ENCODE measurements around the gene DCAF15. TPM values are rescaled to one million over a fixed set of nuclear protein-coding genes. Genes with fewer than 3 reads are reported as not detected.
A peak's percentile ranks its signal among the peaks of the same experiment; 100 is the strongest.

The DCAF15 gene
- total and polyA plus RNA-seq, 8 donors = 7.1 to 37.3 (median 25.8) TPM

DNA sequence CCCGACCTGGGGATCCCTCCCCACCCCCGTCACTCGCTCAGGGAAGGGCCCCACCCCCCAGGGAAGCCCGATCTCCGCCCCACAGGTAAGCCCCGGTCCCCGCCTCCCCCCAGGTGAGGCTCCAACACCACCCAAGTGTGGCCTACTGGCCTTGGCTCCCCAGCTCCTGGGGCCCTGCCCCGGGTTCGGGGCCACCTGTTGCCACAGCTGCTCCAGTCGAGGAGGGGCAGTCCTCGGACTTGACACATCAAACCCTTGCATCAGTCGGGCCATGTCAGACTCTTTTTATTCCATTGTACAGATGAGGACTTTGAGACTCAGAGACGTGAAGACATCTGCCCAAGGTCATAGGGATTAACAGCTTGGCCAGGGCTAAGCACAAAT, 45.8 kb upstream of the DCAF15 start:
- WGBS, 5 donors = 0 to 5% (median 1%) methylated on average over 2 to 13 of the region's 13 CpGs
- H3K4me3 ChIP-seq = peak overlapping the region; percentile 70 to 97 (median 78)
- H3K4me1 ChIP-seq = peaks cover 14 to 34% (median 32%) of the 10 kb centered on the region in 4 donors
- TF ChIP-seq, protein P1, sequence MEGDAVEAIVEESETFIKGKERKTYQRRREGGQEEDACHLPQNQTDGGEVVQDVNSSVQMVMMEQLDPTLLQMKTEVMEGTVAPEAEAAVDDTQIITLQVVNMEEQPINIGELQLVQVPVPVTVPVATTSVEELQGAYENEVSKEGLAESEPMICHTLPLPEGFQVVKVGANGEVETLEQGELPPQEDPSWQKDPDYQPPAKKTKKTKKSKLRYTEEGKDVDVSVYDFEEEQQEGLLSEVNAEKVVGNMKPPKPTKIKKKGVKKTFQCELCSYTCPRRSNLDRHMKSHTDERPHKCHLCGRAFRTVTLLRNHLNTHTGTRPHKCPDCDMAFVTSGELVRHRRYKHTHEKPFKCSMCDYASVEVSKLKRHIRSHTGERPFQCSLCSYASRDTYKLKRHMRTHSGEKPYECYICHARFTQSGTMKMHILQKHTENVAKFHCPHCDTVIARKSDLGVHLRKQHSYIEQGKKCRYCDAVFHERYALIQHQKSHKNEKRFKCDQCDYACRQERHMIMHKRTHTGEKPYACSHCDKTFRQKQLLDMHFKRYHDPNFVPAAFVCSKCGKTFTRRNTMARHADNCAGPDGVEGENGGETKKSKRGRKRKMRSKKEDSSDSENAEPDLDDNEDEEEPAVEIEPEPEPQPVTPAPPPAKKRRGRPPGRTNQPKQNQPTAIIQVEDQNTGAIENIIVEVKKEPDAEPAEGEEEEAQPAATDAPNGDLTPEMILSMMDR (IDR thresholded peaks at IDR 0.05) = no peak
- TF ChIP-seq EP300 (IDR thresholded peaks at IDR 0.05) (no peak), POLR2A (IDR thresholded peaks at IDR 0.05) (no peak), POLR2AphosphoS5 (IDR thresholded peaks at IDR 0.05) (no peak)
- H3K36me3 ChIP-seq = peaks cover 0 to 28% (median 24%) of the 10 kb centered on the region in 4 donors
- intact Hi-C loops (cut with DNase I; ENCODE audit: low total_unique reads) = no loop called here
- no peaks in the 10 kb centered on the region for H3K27me3 ChIP-seq
- DNase-seq = peak; percentile 63 to 72
- peak overlapping the region; percentile 84 to 91 (median 89) for H3K27ac ChIP-seq
- no peaks in the 10 kb centered on the region for H3K9me3 ChIP-seq

DNA sequence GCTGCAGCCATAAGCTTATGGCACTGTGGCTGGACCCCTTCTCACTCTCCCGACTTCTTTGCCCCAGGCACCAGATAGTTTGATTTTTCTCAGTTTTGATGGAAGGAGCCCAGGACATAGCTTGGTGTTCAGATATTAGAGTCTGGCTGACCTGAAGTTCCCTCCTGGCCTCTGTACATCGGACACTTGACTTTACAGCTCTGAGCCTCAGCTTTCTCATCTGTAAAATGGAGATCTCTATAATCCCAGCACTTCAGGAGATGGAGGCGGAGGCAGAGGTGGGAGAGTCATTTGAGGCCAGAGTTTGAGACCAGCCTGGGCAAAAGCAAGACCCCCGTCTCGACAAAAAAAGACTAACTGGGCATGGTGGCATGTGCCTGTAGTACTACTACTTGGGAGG, 45.4 kb upstream of the DCAF15 start:
- DNase-seq = no peak
- H3K4me3 ChIP-seq = peak overlapping the region; percentile 70 to 97 (median 78)
- intact Hi-C loops (cut with DNase I; ENCODE audit: low total_unique reads) = no loop called here
- H3K9me3 ChIP-seq = no peaks in the 10 kb centered on the region
- WGBS, 5 donors = 89 to 91% (median 90%) methylated on average over 5 of the region's 5 CpGs
- H3K4me1 ChIP-seq = peaks cover 14 to 34% (median 32%) of the 10 kb centered on the region in 4 donors
- peak overlapping the region in 3 of 5 donors; percentile 84 to 90 (median 89) for H3K27ac ChIP-seq
- H3K27me3 ChIP-seq = no peaks in the 10 kb centered on the region
- TF ChIP-seq EP300 (IDR thresholded peaks at IDR 0.05) (no peak), POLR2A (IDR thresholded peaks at IDR 0.05) (no peak), POLR2AphosphoS5 (IDR thresholded peaks at IDR 0.05) (no peak)
- TF ChIP-seq, protein P1 (IDR thresholded peaks at IDR 0.05) = no peak
- H3K36me3 ChIP-seq = peaks cover 0 to 31% (median 27%) of the 10 kb centered on the region in 4 donors

DNA sequence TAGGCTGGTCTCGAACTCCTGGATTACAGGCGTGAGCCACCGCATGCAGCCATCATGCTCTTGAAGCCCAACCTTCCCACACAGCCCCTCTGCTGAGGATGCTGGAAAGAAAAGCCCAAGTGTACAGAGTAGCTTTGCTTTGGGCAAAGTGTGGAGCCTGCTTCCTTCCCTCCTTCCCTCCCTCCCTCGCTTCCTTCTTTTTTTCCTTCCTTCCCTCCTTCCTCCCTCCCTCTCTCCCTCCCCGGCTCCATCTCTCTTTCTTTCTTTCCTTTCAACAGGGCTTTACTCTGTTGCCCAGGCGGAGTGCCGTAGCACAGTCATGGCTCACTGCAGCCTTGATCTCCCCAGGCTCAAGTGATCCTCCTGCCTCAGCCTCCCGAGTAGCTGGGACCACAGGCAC, 43.6 kb upstream of the DCAF15 start:
- DNase-seq = no peak
- Histone ChIP-seq H3K36me3 (peaks cover 14 to 48% (median 45%) of the 10 kb centered on the region in 4 donors), H3K27ac (no peak overlapping the region), H3K9me3 (no peaks in the 10 kb centered on the region), H3K27me3 (no peaks in the 10 kb centered on the region), H3K4me1 (peaks cover 14 to 34% (median 32%) of the 10 kb centered on the region in 4 donors), H3K4me3 (no peak overlapping the region)
- WGBS, 5 donors = 89 to 94% (median 91%) methylated on average over 7 to 8 of the region's 8 CpGs
- no peak for TF ChIP-seq EP300 (IDR thresholded peaks at IDR 0.05)
- TF ChIP-seq POLR2A (IDR thresholded peaks at IDR 0.05) = no peak
- TF ChIP-seq, protein P1 (IDR thresholded peaks at IDR 0.05) = no peak
- TF ChIP-seq POLR2AphosphoS5 (IDR thresholded peaks at IDR 0.05) = no peak
- intact Hi-C loops (cut with DNase I; ENCODE audit: low total_unique reads) = no loop called here

DNA sequence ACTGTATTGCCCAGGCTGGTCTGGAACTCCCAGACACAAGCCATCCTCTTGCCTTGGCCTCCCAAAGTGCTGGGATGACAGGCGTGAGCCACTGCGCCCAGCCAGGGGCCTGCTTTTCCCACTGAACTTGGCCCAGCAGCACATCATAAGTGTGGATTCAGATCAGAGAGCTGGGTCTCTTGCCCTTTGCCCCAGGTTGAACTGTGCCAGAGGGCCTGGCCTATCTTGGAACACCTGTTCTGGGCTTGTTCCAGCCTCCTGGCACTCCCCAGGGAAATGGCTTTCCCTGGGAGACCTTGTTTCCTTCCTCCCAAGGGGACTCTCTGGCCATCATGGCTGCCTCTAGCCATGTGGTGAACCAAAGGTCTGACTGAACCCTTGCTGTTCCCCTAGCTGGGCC, 42.9 kb upstream of the DCAF15 start:
- peak in 1 of 2 donors; percentile 53 for DNase-seq
- intact Hi-C loops (cut with DNase I; ENCODE audit: low total_unique reads) = no loop called here
- TF ChIP-seq, protein P1 (IDR thresholded peaks at IDR 0.05) = no peak
- TF ChIP-seq POLR2AphosphoS5 (IDR thresholded peaks at IDR 0.05) = no peak
- no peak for TF ChIP-seq POLR2A (IDR thresholded peaks at IDR 0.05)
- TF ChIP-seq EP300 (IDR thresholded peaks at IDR 0.05) = no peak
- peaks cover 20 to 56% (median 52%) of the 10 kb centered on the region in 4 donors for H3K36me3 ChIP-seq
- no peaks in the 10 kb centered on the region for H3K27me3 ChIP-seq
- peaks cover 14 to 34% (median 32%) of the 10 kb centered on the region in 4 donors for H3K4me1 ChIP-seq
- H3K4me3 ChIP-seq = no peak overlapping the region
- WGBS, 5 donors = 79 to 97% (median 88%) methylated on average over 2 of the region's 2 CpGs
- no peaks in the 10 kb centered on the region for H3K9me3 ChIP-seq
- no peak overlapping the region for H3K27ac ChIP-seq
